ENCODE measurements around the gene PITX1.

The PITX1 gene

DNA sequence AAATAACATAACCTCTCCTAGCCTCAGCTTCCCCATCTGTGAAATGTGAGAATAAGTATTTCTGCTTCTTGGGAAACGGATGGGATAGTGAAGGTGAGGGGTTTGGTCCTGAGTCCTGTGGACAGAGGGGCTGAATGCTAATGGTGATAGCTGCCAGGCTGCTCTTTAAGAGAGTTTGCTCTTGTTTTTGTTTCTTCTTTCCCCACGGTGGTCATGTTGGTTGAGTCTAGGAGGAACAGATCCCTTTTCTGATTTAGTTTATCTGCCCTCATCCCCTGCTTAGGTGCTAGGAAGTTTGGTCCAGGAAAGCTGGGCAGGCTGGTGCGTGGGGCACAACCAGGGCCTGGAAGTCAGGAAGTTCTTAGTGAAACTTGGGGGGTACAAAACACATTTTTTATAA is 7.7 kb upstream of the PITX1 start:
- DNase-seq (ENCODE audit: low read depth in 2 of 2) = no peak

DNA sequence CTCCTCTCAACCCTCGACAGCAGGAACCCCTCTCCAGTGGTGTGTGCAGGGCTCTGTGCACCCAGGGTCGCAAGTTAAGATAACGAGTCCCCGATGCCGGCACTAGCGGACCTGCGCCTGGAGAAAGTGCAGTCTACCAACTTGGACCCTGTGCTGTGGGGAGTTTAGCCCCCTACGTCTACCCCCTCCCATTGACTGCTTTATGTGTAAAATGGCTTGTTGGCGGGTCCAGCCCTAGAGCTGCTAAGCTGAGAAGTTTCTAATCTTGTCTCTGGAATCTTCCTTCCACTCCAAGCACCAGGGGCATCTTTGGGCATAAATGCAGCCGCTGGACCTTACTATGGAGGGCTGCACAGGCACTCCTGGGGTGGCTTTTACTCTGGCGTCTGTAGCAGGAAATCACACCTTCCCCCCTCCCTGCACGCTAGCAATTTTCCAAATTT is 7.1 kb upstream of the PITX1 start:
- no peak for DNase-seq (ENCODE audit: low read depth in 2 of 2)

DNA sequence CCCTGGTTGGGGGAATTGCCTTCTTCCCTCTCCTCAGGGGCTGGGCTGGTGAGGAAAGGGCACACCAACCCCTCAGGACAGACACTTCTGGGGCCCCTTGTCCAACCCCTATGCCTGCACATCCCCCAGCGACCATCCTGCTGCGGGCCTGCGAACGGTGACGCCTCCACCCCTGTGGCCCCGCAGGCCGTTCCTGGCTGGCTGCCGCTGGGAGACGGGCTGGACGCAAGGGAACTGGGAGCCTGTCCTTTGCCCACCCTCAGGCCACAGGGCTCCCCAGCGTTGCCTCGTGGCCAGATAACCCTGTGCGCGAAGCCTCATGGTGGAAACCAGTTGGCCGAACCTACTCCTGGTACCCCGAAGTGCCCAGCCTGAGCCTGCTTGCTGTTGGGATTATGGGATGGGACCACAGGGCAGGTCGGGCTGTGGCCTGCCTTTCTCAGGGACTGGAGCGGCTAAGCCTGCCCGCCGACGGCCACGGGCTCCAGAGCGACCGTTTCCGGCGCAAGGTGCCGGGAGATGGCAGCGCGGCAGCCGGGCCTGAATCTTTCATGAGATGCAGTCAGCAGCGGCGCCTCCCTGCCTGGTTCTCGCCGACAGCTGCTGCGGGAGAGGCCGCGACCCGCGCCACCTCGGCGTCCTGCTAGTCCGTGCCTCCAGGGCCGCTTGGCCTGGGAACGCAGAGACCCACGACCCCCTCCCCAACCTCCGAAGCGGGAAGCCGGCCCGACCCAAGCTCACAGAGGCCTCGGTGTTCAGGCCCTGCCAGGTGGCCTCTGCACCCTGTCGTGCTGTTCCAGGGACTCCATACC is 6.5 kb upstream of the PITX1 start:
- DNase-seq (ENCODE audit: low read depth in 2 of 2) = no peak

DNA sequence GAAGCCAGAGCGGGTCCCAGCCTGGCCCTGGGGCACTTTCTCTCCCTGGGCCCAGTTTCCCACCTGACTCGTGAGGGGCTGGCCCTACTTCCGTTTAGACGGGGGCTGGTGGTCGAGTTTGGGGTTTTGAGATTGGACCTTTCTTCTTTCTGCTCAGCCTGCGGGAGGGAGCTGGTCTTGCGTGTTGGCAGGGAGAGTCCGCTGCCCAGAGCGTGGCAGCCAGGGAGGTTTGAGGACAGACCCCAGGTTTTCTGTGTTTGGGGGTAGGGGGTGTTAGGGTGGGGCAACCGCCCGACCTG is 6.0 kb upstream of the PITX1 start:
- no peak for DNase-seq (ENCODE audit: low read depth in 2 of 2)

DNA sequence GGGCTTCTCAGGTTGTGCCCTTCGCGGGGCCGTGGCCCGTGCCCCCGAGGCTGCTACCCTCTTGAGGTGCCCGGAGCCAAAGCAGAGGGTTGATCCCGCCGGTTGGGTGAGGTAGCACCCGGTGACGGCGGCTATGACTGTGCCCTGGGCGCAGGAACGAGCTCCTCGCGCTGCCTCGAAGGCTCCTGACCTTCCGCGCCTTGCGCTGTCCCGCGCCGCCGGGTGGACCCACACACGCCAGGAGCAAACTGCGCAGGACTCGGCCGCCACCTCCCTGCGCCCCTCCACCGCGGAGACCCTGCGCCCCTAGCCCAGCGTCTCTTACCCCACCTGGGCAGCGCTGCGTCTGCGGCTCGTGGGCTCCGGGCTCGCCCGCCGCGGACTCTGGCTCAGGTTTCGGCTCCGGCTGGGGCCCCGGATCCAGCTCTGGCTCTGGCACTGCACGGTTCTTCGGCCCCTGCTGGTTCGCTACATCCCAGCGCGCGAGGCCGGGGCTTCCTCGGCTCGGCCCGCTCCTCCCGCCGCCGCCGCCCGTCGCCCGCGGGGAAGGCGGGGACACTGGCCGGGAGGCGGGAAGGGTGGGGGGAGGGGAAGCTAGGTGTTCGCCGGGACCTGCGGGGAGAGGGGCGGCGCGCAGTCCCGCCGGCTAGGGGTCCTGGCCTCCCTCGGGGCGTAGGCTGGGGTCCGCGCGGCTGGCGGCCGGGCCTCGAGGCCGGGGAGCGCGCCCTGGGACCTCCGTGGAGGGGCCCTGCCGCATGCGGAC is 5.4 kb upstream of the PITX1 start:
- no peak for DNase-seq (ENCODE audit: low read depth in 2 of 2)

DNA sequence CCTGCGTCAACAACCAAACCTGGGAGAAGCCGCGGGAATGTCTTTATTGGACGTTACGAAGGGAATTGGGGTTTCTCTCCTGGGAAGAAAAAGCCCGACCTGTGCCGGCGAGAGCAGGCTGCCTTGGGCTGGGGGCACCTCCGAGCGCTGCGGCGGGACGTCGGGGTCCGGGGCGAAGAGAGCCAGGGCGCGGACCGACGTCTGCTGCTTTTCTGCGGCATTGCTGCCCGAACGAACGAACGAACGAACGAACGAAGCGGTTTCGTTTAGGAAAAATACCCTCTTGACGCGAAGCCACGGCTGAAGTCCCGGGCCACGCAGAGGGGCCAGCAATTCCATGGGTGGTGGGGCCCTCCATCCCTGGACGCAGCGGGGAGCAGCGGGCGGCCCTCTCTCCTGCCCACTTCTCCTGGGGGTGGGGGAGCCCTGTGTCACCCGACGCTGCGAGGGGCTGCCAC is 4.8 kb upstream of the PITX1 start:
- DNase-seq (ENCODE audit: low read depth in 2 of 2) = no peak

DNA sequence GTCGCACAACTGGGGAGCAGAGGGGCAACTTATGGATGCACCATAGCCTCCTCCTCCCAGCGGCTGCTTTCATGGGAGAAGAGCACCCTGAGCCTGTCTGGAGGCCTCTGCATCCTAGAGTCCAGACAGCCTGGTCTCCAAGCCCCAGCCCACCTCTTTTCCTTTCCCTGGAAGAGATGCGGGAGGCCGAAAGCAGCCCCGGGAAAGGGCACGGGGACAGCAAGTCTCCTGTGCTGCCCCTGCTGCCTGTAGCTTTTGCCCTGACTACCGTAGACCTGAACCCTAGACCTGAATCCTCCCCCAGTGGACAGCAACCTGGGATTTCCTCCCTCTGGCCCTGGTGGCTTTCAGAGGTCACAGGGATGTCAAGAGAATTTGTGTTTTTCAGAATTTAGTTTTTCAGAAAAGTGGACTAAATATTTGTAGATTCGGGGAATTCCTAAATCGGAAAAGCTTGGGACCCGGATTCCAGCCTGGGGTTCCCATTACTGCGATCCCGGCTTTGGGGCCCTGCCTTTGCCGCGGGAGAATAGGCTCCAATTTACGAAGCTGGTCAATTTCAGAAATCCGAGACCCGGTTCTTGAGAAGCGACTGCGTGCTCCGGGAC is 4.3 kb upstream of the PITX1 start:
- no peak for DNase-seq (ENCODE audit: low read depth in 2 of 2)

DNA sequence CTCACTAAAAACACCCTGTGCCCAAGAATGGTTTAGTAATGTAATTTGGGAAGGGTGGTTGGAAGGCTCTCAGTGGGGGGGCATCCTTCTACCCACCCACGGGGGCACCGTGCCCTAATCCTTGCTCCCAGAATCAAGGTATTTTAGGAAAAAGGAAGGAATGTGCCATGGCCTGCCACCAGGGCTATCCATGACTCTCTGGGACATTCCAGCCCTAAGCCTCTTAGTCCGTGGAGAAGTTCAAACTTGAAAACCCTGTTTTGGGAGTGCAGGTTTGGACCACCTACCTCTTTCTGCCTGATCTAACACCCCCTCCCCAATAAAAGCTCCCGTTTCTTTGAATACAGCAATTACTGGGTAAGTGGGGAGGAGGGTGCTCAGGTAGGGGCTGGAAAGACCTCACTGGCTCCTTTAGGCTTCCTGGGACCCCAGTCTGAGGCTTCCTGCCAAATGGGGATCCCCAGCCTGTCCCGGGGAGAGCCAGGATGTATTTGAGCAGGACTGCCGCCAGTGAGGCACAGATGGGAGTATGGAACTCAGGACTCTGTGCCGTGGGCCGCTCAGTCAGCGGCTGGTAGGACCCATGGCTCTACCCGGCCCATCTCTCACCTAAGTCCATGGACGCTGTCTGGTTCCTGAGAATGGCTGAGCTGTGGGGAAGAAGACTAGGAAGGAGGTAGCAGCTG is 3.6 kb upstream of the PITX1 start:
- no peak for DNase-seq (ENCODE audit: low read depth in 2 of 2)

DNA sequence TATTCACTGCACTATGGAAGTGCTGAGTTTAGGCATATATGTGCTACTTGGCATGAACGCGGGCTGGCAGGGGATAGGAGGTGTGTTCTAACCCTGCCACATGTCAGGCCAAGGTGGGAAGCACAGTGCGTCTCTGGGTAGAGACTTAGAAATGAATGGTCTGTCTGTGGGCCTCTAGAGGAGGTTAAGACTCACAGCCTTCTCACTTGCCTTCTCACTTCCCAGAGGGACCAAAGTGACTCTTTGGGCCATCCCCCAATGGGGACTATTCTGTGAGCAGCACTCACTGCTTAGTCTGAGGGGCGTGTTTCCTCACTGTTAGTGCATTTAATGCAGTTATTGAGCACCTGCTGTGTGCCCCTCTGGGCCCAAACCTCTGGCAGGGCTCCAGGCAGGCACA is 2.4 kb upstream of the PITX1 start:
- no peak for DNase-seq (ENCODE audit: low read depth in 2 of 2)

DNA sequence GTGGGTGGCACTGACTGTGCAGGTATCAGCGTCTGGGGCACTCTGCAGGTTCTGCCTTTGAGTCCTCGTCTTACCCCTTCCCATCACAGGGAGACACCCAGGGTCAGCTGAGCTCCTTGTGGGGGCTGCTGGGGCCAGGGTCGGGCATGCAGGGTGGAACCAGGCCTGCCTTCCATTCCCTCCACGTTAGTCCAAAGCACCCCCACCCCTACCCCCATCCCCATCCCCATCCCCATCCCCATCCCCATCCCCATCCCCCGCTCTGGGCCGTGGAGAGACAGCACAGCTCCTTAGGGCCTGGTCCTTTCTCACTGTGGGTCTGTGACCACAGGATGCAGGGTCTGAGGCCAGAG is 1.6 kb upstream of the PITX1 start:
- no peak for DNase-seq (ENCODE audit: low read depth in 2 of 2)

DNA sequence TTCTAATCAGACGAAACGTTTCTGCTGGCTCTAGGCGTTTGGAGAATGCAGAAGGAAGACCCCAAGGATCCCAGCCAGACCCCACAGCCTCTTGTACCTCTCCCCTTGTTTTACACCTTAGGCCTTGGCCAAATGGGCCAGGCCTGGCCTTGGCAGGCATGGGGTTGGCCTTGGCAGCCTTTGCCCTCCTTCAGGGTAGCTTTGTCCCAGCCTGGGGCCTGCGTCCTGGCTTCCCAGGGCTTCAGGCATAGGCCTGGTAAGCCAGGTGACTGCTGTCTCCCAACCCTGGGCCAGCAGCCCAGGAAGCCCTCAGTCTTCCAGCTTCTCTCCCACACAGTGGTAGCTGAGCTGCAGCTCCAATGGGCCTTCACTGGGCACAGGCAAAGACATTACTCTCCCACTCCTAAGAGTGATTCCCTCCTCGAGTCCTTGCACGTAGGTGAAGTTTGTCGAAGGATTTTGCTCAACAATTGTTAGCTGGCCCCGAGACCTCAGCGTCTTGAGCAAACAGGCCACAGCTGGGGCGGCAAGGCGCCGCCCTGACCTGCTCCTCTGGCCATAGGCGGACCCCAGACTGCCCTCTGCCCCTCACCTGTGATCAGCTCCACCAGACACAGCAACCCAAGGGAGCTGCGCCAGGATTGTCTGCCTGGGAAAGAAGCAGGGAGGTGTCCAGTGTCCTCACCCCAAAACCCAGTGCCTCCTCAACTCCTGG is 1.1 kb upstream of the PITX1 start:
- DNase-seq (ENCODE audit: low read depth in 2 of 2) = no peak

DNA sequence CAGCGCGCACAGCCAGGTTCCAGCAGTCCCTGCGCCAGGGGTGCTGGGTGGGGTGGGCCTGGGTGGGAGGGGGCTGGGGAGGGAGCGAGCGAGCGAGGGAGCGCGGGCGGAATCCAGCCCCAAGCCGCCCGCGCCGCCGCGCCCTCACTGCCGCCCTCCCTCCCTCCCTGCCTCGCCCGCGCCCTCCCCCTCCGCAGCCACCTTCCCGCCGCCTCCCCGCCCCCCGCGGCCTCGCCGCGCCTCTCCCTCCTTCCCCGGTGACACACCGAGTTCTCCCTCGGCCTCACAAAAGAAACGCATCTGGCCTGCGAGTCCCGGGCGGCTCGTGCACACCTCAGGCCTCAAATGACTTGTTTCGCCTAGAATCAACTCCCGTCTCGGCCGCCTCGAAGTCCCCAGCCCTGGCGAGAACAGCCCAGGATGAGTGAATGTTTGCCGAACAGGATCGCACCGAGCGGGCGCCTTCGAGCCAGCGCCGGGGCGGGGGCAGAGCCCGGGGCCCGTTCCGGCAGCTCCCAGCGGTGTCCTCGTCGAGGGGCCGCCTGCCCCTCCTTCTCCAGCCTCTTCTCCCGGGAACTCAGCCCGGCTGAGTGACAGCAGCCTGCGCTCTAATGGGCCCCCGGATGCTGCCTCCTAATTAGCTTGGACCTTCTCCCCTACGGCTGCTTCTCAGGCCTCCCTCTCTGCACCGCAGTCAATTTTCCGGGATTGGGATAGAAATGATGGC is 371 bp upstream of the PITX1 start:
- no peak for DNase-seq (ENCODE audit: low read depth in 2 of 2)

DNA sequence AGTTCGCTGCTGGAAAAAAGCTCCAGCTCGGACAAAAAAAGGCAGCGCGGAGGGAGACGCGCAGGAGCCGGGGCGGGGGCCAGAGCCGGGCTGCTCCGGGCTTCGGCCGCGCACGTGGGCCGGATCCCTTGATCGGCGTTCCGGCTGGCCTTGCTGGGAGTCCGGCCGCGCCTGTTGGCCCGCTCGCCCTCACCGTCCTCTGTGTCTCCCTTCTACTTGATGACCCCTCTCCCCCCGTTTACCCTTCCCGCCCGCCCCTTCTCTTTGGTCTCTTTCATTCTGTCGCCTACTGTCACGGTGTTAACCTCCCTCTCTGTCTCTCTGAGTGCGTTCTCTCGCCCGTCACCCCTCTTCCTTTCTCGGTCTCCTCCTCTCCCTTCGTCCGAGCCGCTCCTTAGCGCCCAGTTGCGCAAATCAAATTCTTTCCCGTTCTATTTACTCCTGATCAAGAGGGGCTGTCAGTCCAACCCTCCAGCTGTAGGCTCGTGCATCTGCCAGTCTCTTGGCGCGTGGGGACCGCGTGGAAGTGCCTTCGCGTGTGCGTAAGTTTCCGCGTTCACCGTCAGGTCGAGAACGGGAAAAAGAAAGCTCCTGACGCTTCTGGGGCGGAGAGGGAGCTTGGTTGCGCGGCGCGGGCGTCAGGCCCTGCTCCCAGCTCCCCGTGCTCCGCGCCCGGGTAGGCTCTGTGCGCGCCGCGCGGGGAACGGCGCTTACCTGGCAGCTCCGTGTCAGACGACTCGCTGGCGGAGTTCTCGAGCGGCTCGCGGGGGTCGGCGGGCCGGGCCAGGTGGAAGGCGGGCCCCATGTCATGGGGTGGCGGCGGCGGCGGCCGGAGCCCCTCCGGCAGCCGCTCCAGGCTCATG is 798 bp downstream of the PITX1 start:
- no peak for DNase-seq (ENCODE audit: low read depth in 2 of 2)

DNA sequence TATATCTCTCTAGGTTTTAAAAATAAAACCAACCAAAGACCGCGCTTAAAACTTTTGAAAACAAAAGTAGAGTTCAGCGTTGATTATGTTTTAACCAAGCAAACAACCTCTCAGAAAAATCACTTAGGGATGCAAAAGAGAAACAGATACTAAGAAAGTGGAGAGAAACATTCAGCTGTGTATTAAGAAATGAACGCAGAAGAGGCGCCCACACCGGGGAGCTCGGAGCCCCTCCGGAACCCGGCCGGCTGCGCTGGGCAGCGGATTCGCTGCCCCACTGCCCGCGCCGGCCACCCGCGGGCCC is 1.4 kb downstream of the PITX1 start:
- no peak for DNase-seq (ENCODE audit: low read depth in 2 of 2)

DNA sequence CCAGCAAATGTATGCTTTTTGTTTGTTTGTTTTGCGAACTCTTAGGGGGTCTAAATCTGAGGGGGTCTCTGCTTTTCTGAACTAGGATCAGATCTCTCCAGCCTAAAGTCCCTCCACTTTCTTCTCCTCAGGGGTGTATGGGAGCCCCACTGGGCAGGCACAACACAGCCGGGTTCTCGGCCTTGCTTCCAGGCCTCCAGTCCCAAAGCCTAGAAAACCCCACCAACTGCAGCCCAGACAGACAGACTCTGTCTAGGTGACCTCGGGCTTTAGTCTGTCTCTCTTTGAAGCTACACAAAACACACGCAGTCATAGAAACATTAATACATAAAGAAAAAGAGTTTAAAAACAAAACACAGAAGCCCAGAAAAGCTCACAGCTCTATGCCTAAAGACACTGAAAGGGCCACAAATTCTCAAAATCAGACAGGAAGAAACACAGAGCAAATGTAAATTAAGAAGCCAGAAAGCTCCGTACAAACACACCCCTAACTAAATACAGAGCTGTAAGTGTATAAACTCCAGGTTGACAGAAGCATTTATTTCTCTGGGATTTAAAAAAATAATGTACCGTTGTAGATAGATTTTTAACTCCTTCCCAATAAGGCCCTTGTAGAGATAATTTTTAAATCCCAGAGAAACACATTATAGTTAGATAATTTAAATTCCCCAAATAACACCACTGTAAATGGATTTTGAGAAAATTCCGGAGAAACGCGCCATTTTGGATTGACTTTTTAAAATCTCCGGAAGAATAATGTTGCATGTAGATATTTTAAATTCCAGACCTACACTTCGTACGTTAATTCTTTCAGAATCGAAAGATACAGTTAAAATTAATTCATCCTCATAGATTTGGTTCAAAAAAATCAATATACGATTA is 2.0 kb downstream of the PITX1 start:
- no peak for DNase-seq (ENCODE audit: low read depth in 2 of 2)

DNA sequence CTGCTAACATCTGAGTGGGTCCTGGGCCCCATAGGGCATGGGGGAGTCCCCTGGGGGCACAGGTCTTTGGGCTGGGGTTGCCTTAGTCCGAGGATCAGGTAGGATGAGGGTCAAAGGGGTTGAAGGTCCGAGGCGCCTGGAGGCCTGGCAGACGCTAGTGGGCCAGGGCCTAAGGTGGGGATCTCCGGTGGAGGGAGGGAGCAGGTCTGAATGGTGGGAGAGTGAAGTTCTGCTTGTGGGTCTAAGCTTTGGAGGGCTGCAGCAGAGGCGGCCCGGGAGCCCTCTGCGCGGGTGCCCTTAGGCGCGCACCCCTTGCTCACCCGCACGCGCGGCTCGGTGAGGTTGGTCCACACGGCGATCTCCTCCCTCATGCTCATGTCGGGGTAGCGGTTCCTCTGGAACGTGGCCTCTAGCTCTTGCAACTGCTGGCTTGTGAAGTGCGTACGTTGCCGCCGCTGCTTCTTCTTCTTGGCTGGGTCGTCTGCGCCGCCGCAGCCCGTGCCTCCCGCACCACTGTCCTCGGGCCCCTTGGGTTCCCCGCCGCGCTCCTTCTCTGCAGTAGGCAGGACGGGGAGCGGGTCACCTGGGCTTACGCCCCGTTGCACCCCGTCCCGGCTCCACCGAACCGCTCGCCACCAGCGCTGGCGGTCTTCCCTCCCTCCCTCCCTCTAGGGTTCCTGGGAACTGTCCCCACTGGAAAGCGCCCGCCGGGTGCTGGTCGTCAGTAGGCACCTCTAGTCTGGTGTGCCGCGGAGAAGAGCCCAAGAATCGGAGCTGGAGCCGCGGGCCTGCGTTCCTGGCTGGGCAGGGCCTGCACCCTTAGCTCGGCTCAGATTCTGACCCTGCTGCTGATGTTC is 2.8 kb downstream of the PITX1 start:
- no peak for DNase-seq (ENCODE audit: low read depth in 2 of 2)

DNA sequence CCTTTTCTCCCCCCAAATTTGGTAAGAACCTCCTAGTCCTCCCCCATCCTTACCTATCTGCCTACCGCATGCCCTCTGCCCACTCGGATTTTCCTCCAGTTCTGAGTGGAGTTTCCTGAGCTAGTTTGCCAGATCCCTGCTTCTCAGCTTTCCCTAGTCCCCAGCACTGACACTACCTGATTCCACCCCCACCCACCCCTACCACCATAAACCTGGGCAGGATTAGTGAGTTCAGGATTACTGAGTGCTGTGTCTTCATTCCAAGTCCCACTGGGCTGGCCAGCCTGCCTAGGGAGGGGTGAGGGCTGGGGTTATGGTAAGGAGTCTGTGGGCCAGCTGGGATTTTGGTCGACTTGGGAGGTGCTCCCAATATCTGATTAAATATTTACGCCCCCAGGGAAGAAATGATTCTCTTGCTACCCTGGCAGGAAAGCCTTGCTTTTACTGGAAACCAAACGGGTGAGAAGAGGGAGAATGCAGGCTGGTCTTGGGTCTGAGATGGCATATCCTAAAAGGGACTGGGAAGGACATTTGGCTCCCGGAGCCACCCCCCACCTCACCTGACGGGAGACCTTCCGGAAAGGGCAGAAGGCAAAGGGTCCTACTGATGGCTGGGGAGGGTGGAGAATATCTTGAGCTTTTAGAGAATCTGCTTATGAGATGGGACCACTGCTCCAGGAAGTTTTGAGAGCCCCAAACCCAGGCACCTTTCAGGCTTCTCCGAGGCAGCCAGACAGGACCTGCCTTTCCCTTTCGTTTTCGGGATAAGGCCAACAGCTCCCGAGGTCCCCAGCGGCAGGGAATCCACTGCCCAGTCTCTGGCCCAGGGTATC is 3.7 kb downstream of the PITX1 start:
- no peak for DNase-seq (ENCODE audit: low read depth in 2 of 2)
